Activated CD4-positive, alpha-beta T cell treated with anti-CD3 and anti-CD28 coated beads for 1 hour (primary cell): Measurements from ENCODE around the gene DSTN.

ENCODE experiments used
- DNase-seq: peaks from one replicate; pipeline ENCODE4 v3.0.0-alpha.2; 2020

DSTN gene

DNA sequence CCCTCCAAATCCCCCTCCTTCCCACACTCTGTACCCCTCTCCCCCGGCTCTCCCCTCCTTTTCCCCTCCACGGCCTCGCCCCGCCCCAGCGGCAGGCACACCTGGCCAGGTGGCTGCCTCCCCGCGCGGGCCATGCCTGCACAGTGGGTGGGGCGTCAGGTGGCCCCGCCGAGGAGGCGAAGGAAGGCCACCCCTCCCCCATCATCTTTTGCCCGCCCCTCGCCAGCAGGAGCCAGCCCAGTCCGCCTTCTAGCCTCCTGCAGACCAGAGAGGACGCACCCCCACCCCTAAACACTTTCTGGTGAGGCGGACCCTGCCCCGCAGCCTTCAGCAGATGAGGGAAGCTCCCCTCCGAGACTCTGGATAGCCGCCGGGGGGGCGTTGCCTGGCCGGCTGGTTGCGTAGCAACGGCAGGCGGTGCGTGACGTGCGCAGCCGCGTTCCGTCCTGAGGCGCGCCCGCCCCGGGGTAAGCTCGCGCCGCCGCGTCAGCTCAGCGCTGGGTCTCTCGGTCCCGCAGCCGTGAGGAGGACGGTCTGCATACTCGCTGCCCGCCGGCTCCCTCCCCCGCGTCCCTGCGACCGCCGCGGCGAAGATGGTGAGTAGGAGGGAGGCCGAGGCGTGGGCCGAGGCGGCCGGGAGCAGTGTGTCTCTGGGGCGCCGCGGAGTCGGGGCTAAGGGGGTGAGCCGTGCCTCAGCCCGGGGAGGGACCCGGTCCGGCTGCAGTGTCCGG, at the start of gene DSTN:
Gene DSTN (plus strand): TSS at position 460 of the 731 bp plus-strand sequence. CDS start 134 bp downstream, at position 594.
- DNase-seq = peak; percentile 82

DNA sequence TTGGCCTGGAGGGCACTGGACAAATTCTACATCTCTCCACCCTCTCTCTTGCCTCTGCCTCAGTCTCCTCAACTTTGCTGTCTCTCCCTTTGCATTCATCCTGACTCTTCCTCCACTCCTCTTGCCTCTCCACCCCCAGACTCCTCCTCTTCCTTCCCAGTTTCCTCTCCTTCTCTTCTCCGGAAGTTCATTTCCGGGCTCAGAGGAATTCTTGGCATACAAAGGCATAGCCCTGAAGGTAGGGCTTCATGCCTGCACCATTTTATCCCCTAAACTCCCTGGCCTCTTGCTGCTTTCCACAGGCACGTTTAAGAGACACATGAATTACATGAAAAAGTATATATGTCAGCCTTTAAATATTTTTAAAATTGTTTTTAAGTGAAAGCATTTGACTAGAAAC, 49.3 kb upstream of the DSTN start:
- no peak for DNase-seq

DNA sequence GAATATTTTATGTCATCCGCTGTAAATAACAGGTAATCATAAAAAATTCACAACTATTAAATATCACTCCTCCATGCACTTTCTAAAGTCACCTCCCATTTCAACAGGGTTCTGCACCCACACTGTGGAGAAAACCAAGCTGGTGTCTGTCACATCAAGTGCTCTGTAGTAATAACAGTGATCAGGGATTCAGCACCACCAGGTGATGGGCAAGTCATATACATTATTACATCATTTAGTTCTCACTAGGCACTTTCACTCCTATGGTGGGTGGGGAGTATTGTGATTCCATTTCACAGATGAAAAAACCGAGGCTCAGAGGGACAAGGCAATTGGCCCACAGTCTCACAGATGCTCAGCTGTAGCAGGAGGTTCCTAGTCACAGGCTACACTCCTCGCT, 47.3 kb upstream of the DSTN start:
- DNase-seq = no peak

DNA sequence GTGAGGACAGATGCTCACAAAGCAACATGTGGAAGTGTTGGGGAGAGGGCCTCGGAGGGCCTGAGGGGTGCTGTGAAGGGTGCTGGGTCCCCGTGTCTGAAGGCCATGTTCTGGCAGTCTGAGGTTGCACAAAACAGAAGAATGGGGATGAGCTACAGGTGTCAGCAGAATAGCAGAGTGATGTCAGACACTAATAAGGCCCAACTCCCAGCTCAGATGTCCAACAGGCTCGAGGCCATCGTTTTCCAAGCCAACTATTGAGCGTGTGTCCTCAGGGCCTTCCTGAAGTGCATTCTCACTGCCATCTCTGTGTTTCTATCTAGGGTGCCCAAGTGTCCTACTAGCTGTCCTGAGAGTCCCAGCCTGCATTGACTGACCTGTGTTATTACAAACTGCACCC, 46.5 kb upstream of the DSTN start:
- DNase-seq = no peak

DNA sequence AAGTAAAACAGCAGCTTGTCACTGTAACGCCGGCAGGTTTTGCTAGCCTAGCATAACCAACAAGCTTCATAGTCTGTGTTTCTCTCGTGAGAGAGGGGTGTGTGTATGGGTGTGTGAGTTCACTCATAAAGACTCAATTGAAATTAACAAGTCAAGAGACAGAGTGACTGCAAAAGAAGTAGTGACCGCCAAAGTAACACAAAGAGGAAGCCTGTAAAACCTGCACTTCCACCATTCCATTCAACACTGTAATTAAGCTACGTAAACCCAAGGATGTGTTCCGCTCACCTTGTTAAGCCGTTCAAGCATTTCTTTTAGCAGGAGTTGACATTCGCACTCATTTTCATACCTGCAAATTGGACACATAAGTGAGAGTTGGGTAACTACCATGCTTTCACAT, 45.3 kb upstream of the DSTN start:
- no peak for DNase-seq

DNA sequence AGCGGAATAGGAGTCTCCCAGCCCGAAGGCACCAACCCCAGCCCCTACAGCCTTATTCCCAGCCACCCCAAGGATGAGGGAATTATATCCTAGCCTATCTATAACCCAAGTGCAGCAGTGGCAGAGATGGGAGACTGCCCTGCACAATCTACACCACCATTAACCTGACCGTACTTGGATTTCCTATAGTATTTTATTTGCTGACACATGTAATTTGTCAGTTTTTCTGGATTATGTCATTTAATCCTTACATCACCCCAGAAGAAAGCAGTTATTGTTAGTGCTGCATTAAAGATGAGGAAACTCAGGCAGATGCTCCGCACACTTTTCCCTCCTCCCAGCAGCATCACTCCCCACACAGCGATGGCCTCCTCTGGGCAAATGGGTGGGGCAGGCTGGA, 44.7 kb upstream of the DSTN start:
- no peak for DNase-seq

DNA sequence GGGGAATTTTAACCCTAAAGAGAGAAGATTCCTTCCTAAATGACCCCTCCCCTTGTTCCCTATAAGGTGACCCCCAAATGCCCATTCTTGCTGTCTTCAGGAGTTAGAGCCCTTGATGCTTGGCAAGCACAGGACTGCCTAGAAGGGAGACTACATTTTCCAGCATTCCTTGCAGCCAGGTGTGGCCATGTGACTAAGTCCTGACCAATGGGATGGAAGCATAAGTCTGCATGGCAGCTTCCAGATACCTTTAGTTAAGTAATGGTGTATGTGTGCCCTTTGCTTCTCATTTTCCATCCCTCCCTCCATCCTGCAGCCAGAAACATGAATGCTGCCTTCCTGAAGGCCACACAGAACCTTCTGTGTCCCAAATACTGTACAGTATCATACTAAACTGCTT, 44.2 kb upstream of the DSTN start:
- no peak for DNase-seq

DNA sequence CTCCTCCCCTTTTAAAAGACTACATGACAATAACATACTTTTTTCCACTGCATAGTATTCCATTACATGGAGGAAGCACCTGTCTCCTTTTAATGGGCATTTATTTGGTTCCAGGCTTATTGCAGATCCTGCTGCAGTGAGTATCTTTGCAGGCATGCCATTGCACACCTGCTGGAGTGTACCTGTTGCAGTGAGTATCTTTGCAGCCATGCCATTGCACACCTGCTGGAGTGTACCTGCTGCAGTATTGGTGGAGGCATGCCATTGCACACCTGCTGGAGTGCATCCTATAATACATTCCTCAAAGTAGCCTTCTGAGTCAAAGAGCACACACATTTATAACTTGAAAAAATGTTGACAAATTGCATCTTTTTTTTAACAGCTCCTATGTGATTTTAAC, 40.3 kb upstream of the DSTN start:
- DNase-seq = no peak

DNA sequence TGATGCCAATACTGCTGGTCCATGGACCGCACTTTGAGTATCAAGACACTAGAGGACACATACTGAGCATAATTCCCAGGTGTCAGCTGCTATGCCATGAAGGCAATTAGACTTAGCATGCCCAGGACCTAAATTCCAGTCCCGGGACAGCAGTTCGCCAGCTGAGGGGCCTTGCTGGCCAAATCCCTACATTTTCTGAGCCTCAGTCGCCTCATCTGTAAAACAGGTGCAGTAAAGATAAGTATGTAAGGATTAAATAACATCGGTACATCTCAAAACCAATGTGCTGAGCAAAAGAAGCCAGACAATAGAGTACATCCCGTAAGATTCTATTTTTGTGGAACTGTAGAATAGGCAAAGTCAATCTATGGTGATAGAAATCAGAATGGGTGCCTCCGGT, 39.7 kb upstream of the DSTN start:
- DNase-seq = no peak

DNA sequence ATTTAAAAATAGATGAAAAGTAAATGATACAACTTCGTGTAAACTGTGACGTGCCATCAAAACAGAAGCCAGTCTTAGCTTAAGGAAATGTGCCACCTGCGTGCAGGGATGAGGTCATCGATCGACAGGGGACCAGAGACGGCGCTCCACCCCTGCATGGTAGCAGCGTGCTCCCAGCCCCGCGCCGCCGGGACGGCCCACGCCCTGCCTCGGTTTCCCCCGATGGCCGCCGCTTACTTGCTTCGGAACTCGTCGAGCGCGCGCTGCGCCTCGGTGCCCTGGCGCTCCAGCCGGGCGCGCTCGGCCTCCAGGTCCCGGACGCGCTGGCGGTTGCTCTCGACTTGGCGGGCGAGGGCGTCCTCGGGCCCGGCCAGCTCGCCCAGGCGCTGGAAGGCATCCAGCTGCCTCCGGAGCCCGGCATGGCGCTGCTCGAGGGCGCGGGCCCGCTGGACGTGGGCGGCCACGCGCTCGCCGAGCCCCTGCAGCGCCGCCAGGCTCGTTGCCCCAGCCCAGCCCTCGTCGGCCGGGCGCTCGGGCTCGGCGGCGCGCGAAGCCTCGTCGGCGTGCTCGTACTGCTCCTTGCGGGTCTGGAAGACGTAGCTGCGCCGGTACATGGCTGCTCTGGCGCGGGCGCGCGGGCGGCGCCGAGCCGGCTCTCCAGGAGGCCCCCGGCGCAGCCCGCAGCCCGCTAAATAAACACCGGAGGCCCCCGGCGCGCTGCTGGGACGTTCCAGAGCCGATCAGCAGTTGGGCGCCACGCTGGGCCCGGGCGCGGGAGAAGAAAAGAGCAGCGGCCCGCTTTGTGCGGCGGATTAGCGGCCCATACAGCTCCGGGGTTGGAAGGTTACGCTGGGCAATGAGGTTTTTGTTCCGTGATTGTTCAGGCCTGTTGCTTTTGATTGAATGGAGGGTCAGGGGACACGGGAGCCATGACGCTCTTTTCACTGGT, 38.9 kb upstream of the DSTN start, which contains the start of gene BFSP1:
Gene BFSP1 (minus strand): TSS at position 664 of the 949 bp plus-strand sequence. CDS start 50 bp downstream, at position 614.
- no peak for DNase-seq

DNA sequence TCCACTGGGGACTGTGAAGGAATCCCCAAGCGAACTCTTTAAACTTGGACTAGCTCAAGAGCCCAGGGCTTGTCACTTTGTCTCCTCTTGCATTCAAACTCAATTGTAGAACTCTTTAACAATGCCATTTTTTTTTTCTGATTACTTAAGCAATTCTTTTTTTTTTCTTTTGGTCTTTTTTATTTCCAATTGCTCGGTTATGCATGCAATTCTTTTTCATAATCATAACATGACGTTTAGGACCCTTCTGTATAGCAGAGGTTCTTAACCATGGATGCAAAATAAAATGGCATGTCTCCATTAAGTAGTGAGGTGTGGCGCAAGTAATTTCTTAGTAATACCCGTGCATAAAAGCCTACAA, 38.2 kb upstream of the DSTN start:
- no peak for DNase-seq

DNA sequence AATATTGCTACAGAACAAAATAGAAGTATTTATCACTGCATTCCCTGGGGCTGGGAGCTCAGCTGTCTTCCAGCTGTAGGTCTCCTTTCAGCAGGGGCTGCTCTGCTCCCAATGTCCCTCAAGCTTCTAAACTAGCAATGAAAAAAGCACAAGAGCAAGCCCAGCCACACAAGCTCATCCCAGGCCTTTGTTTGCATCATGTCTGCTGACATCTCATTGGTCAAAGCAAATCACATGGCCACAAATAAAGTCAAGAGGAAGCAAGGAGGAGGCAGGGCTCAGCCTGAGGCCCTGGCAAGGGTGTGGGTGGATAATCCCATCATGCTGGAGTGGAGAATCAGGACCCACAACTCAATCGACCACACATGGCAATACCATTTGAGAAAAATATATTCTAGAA, 36.5 kb upstream of the DSTN start:
- no peak for DNase-seq

DNA sequence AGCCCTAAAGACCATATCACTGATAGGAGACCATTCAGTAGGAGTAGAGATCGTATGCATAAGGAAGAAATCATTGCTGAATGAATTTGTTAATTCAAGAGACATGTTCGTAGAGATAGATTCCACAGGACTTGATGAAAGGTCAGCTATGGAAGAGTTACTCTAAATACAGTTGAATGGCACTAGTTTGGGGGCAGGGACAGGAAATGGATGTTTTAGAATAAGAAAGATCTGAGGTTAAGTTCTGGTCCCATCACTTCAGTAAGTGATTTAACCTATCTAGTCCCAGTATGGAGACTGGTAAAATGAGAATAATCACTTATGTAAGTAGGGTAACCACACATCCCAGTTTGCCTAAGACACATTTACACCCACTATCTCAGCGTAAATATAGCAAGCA, 35.8 kb upstream of the DSTN start:
- no peak for DNase-seq

DNA sequence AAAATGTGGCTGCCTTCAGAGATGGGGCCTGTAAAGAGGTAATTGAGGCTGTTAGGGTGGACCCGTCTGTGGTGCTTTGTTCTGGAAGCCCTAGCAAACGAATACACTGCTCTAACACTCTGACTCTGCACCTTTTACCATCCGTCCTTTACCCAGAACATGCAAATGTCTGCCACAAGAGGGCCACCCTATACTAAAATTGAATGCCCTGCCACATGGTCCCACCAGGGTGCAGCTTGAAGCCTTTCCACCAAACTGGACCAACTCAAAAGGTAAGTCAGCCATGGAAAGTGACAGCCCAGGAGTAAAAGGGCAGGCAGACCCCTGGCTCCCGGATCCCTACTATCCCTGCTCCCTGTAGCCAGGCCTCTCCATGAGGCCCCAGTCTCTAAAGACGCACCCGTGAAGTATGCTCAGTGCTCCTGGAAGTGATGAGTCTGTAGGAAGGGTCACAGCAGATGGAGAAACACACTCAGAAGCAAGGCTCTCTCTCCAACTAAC, 32.9 kb upstream of the DSTN start:
- peak; percentile 41 for DNase-seq

DNA sequence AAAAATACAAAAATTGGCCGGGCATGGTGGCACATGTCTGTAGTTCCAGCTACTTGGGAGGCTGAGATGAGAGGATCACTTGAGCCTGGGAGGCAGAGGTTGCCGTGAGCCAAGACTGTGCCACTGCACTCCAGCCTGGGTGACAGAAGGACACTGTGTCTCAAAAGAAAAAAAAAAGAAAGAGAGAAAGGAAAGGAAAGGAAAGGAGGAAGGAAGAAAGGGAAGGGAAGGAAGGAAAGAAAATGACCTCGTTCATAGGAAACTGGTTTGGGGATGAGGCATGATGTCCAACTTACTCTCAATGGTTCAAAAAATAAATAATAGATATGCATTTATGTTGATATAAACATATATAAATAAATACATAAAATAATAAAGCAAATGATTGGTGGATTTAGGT, 31.9 kb upstream of the DSTN start:
- no peak for DNase-seq

DNA sequence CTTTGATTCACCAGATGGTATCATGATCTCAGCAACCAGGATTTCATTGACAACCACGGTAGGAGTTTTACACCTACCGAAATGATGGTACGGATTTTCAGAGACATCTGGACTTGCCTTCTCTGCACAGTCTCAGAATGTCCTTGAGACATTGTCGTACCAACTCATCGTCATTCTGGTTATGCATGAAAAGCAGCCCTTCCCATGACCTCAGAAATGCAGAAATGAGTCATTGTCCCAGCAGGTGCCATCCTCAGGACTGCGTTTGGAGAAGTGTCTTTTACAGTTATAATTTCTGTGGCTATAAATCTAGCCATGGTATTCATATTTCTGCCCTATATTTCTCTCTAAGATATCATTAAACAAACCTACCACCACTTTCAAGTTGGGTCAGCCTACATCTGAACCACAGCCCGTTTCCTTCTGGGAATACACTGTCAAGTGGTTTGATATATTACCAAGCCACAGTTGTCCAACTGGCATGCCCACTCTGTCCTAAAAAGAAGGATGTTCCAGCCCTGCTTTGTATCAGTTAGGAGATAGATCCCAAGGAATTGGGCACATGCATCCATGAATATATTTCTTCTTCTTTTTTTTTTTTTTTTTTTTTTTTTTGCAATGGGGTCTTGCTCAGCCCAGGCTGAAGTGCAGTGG, 31.2 kb upstream of the DSTN start:
- no peak for DNase-seq

DNA sequence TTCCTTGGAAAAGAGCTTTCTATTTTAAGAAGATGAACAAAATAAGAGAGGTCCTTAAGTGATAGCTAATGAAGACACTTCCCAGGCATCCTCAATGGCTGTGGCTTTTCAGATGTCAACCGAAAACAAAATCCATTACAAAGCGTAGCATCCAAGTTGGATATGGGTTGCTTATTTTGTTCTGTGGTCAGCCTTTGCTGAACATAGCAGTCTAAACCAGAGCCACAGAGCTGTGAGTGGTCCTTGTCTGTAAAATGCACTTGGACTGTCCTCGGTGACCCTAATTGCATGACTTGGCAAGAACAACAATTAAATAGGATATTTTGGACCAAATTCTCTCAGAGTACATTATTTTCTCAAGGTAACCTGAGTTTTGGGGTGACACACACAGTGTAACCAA, 28.3 kb upstream of the DSTN start:
- DNase-seq = no peak

DNA sequence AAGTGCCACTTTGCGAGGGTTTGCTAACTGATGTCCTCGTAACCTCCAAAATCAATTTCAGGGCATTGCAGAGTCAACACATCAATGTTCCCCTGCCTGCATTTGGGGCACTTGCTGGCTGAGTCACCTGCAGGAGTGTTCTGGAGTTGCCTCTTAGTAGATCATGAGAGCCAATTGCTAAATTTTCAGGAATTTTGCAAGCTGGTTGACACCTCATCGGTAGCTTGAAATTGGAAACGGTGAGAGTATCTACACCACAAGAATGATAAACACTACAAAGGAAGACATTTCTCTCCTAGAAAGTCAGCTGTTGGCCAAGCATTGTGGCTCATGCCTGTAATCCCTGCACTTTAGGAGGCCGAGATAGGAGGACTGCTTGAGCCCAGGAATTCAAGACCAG, 27.9 kb upstream of the DSTN start:
- no peak for DNase-seq

DNA sequence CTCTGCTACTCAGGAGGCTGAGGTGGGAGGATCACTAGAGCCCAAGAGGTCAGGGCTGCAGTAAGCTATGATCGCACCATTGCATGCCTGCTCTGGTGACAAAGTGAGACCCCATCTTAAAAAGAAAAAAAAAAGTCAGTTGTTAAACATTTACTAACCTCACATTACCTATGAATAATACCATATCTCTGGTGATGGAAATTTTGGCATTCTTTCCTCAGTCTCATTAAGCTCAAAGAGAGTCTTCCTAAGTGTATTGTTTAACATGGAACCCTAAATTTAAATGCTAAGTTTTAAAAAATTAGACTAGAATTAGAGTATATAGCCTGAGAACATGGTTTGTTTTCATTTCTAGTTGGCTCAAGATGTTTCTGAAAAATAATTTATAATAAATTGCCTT, 27.4 kb upstream of the DSTN start:
- DNase-seq = no peak

DNA sequence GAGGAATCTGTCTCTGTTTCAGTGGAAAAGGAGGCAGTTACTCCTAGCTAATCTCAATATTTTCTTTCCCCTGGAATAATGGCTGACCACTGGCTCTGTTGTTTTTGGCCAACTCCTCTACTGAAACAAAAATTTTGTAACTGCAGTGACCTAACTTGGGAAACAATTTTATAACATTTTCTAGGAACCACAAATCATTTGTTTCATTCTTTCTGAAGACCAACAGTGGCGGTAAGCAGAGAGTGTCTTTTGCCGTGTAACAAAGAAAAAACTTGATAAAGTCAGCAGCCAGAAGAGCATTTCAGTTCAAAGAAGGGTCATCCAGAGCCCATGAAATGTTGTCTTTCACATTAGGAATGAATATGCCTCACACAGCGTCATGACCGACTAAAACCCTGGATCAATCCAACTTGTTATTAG, 26.9 kb upstream of the DSTN start:
- DNase-seq = no peak

DNA sequence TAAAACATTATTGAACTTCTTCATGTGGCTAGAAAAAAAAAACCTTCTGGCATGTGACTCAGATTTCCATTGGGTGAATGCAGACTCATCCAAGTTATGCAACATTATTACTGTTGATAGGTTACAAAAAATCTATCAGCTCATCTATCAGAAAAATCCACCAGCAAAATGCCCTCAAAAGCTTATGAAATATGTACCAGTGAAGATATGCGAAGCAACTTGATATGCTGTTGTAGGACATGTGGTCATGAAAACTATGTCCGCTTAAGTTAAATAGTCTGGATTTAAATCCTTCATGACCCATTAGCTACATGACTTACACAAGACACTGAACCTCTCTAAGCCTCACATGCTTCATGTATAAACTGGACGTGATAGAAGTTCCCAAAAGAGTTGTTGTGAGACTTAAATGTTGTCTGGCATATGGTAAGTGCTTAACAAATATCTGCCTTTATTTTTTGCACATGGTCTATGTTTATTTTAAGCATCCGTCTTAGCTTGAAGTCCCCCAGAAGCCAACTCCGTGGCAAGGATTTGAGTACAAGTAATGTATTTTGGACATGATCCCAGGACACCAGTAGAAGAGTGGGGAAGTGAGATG, 26.2 kb upstream of the DSTN start:
- no peak for DNase-seq

DNA sequence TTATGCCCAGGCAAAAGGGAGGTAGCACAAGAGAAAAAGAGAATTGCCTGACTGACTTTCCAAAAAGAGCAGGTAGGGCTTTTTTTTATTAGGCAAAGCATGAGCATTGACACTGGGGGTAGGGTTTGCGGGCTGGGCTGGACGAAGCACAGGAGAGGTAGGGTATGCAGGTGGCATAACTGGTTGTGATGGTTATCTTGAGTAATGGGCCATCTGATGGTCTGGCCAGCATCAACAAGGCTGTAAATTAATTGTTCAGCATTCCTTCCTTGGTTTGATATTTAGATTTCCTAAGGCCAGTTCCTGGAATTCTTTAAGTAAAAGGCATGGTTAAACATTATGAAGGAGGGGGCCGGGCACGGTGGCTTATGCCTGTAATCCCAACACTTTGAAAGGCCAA, 24.7 kb upstream of the DSTN start:
- DNase-seq = no peak

DNA sequence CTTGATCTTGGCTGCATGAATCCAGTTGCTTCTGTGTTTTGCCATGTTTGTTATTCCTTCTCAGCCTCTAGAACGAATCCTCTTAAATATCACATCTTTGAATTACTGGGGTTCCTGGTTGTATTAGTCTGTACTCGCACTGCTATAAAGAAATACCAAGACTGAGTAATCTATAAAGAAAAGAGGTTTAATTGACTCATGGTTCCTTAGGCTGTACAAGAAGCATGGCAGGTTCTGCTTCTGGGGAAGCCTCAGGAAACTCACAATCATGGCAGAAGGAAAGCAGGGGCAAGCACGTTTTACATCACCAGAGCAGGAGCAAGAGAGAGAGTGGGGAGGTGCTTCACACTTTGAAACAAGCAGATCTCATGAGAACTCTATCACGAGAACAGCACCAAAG, 20.7 kb upstream of the DSTN start:
- DNase-seq = no peak
